HepG2 (cell line): Measurements from ENCODE around the gene GLB1L. TPM values are rescaled to one million over a fixed set of nuclear protein-coding genes. Genes with fewer than 3 reads are reported as not detected.

Experiments
- BCL6 ChIP-seq: IDR thresholded peaks from 2 replicates; pipeline ENCODE4 v1.6.1; 2016; ENCODE audit warnings: missing genetic modification reagents, missing compliant biosample characterization
- CSRNP1 ChIP-seq: sonication (generic); formaldehyde crosslinking; IDR thresholded peaks from 2 replicates; pipeline ENCODE4 v1.8.1; 2023; ENCODE audit warnings: mild to moderate bottlenecking, missing genetic modification reagents
- DDIT3 ChIP-seq: sonication (generic); formaldehyde crosslinking; IDR thresholded peaks from 2 replicates; pipeline ENCODE4 v1.4.0; 2020; ENCODE audit warnings: mild to moderate bottlenecking, missing genetic modification reagents
- E2F5 ChIP-seq: sonication (generic); formaldehyde crosslinking; conservative IDR thresholded peaks from 2 replicates; pipeline ENCODE4 v1.4.0; 2020; ENCODE audit warnings: missing genetic modification reagents
- ETV5 ChIP-seq: IDR thresholded peaks from 2 replicates; pipeline ENCODE4 v1.6.1; 2018; ENCODE audit warnings: missing biosample characterization, missing genetic modification reagents, inconsistent platforms, borderline replicate concordance
- GATAD1 ChIP-seq: IDR thresholded peaks from 2 replicates; pipeline ENCODE4 v1.6.1; 2016; ENCODE audit warnings: missing genetic modification reagents, missing compliant biosample characterization
- GTF3A ChIP-seq: sonication (generic); formaldehyde crosslinking; conservative IDR thresholded peaks from 2 replicates; pipeline ENCODE4 v1.4.0; 2020; ENCODE audit warnings: mild to moderate bottlenecking, missing genetic modification reagents
- HDAC1 ChIP-seq: sonication (generic); formaldehyde crosslinking; IDR thresholded peaks from 2 replicates; pipeline ENCODE4 v1.5.1; 2020; ENCODE audit warnings: mild to moderate bottlenecking, missing genetic modification reagents
- HMGA1 ChIP-seq: sonication (generic); formaldehyde crosslinking; conservative IDR thresholded peaks from 2 replicates; pipeline ENCODE4 v1.4.0; 2020; ENCODE audit warnings: missing genetic modification reagents
- JUN ChIP-seq: sonication (generic); formaldehyde crosslinking; IDR thresholded peaks from 2 replicates; pipeline ENCODE4 v1.4.0; 2020; ENCODE audit warnings: mild to moderate bottlenecking, missing genetic modification reagents
- KLF11 ChIP-seq: IDR thresholded peaks from 2 replicates; pipeline ENCODE4 v1.6.1; 2016; ENCODE audit warnings: missing compliant biosample characterization
- NFIC ChIP-seq: IDR thresholded peaks from 2 replicates; pipeline ENCODE4 v1.6.1; 2012; ENCODE audit warnings: mild to moderate bottlenecking, low read length, inconsistent platforms
- NKX3-1 ChIP-seq: sonication (generic); formaldehyde crosslinking; IDR thresholded peaks from 2 replicates; pipeline ENCODE4 v1.5.0; 2020; ENCODE audit warnings: missing genetic modification reagents
- RFXAP ChIP-seq: sonication (generic); formaldehyde crosslinking; IDR thresholded peaks from 2 replicates; pipeline ENCODE4 v1.4.0; 2020; ENCODE audit warnings: missing genetic modification reagents, borderline replicate concordance
- SRSF1 ChIP-seq: fragments of 200-400 bp; formaldehyde crosslinking; optimal IDR thresholded peaks from 2 replicates; pipeline ENCODE3; 2017; ENCODE audit warnings: mild to moderate bottlenecking, low read depth, low read length, moderate library complexity
- U2AF1 ChIP-seq: fragments of 200-400 bp; formaldehyde crosslinking; optimal IDR thresholded peaks from 2 replicates; pipeline ENCODE3; 2017; ENCODE audit warnings: mild to moderate bottlenecking, low read depth, low read length
- XRCC5 ChIP-seq: fragments of 200-400 bp; formaldehyde crosslinking; optimal IDR thresholded peaks from 2 replicates; pipeline ENCODE3; 2017; ENCODE audit warnings: mild to moderate bottlenecking, low read length
- ZBTB1 ChIP-seq: sonication (generic); formaldehyde crosslinking; IDR thresholded peaks from 2 replicates; pipeline ENCODE4 v1.4.0; 2020; ENCODE audit warnings: missing genetic modification reagents, borderline replicate concordance
- ZBTB2 ChIP-seq: sonication (generic); formaldehyde crosslinking; IDR thresholded peaks from 2 replicates; pipeline ENCODE4 v1.8.0; 2022; ENCODE audit warnings: low read depth, missing genetic modification reagents
- ZNF503 ChIP-seq: sonication (generic); formaldehyde crosslinking; IDR thresholded peaks from 2 replicates; pipeline ENCODE4 v1.4.0; 2020; ENCODE audit warnings: missing genetic modification reagents
- ZSCAN29 ChIP-seq: sonication (generic); formaldehyde crosslinking; conservative IDR thresholded peaks from 2 replicates; pipeline ENCODE4 v1.4.0; 2020; ENCODE audit warnings: mild to moderate bottlenecking, missing genetic modification reagents
- ZSCAN5A ChIP-seq: sonication (generic); formaldehyde crosslinking; IDR thresholded peaks from 2 replicates; pipeline ENCODE4 v1.8.0; 2022; ENCODE audit warnings: mild to moderate bottlenecking, missing genetic modification reagents, borderline replicate concordance
- polyA plus RNA-seq, 8 experiments: library from polyadenylated mRNA; depleted of rRNA in 3 of 8; stranded (reverse) in 7 of 8; unstranded in 1 of 8; fragments of >200 nt; fragmentation: Illumina TruSeq in 4 of 8; extraction: Trizol in 4 of 8; gene quantifications; 2 replicates each; pipeline versions ENCODE4 v1.2.1 to v1.2.3, GENCODE V29; 2011 to 2016; ENCODE audit warnings: low read depth in 4 of 8, missing spikeins in 1 of 8, mixed read lengths in 1 of 8; ENCODE audit not compliant: insufficient read depth in 1 of 8
- total RNA-seq, 5 experiments: library from RNA; depleted of rRNA; stranded (reverse); fragments of >200 nt; fragmentation: Illumina TruSeq; extraction: Trizol; gene quantifications; 2 replicates each; pipeline ENCODE4 v1.2.3, GENCODE V29; 2016; ENCODE audit warnings: low read depth in 1 of 5

The GLB1L gene
- total and polyA plus RNA-seq, 2 of the 13 experiments (the other 11 are each of a cell fraction or from before 2014, with no cell fraction given) = 6.8 to 7.3 TPM

GRCh38 chr2:219279151-219279915, 34.1 kb upstream of the GLB1L start, which contains the start of gene DNAJB2 (continued):
- peak; percentile 65; the same call in 1 of the 2 replicates for TF ChIP-seq ZNF503 (CRISPR knock-in tag)
- peak; percentile 83 for TF ChIP-seq GATAD1 (CRISPR knock-in tag)
- TF ChIP-seq XRCC5 = peak; percentile 75
- TF ChIP-seq DDIT3 (CRISPR knock-in tag) = 0 out of 2 replicates have a peak, but pooled peaks have one; percentile 23
- peak; percentile 85; the same call in 1 of the 2 replicates for TF ChIP-seq HDAC1 (CRISPR knock-in tag)
- TF ChIP-seq NKX3-1 (CRISPR knock-in tag) = 0 out of 2 replicates have a peak, but pooled peaks have one; percentile 57
- peak; percentile 61 for TF ChIP-seq BCL6 (CRISPR knock-in tag)
- no peak; the same call in 1 of the 2 replicates for TF ChIP-seq ZSCAN5A
- TF ChIP-seq GTF3A (CRISPR knock-in tag) = 0 out of 2 replicates have a peak, but pooled peaks have one; percentile 51
- TF ChIP-seq HMGA1 (CRISPR knock-in tag) = no peak
- TF ChIP-seq U2AF1 = no peak
- peak; percentile 84 for TF ChIP-seq ZBTB2 (CRISPR knock-in tag)
- TF ChIP-seq ZBTB1 (CRISPR knock-in tag) = no peak
- TF ChIP-seq SRSF1 = peak; percentile 67
- peak; percentile 71; the same call in 1 of the 2 replicates for TF ChIP-seq JUN (CRISPR knock-in tag)
- no peak for TF ChIP-seq E2F5 (CRISPR knock-in tag)
- peak; percentile 92; the same call in 1 of the 2 replicates for TF ChIP-seq RFXAP (CRISPR knock-in tag)
- TF ChIP-seq NFIC = no peak
- TF ChIP-seq ETV5 = peak; percentile 58; the same call in 1 of the 2 replicates
- TF ChIP-seq ZSCAN29 (CRISPR knock-in tag) = no peak
- TF ChIP-seq CSRNP1 = peak; percentile 71; the same call in 1 of the 2 replicates
- TF ChIP-seq KLF11 (CRISPR knock-in tag) = 0 out of 2 replicates have a peak, but pooled peaks have one; percentile 41
